Measurements from ENCODE around the gene CHST4. TPM values are rescaled to one million over a fixed set of nuclear protein-coding genes. Genes with fewer than 3 reads are reported as not detected.
"Not testable (repeated sequence)": the region's sequence is repeated elsewhere in the genome, so short reads cannot be mapped to it uniquely, and the experiment has no call there.

CHST4 gene
- total and polyA plus RNA-seq, 2 donors (not counting 3 experiments of a cell fraction or from before 2014, with no cell fraction given): not detected

DNA sequence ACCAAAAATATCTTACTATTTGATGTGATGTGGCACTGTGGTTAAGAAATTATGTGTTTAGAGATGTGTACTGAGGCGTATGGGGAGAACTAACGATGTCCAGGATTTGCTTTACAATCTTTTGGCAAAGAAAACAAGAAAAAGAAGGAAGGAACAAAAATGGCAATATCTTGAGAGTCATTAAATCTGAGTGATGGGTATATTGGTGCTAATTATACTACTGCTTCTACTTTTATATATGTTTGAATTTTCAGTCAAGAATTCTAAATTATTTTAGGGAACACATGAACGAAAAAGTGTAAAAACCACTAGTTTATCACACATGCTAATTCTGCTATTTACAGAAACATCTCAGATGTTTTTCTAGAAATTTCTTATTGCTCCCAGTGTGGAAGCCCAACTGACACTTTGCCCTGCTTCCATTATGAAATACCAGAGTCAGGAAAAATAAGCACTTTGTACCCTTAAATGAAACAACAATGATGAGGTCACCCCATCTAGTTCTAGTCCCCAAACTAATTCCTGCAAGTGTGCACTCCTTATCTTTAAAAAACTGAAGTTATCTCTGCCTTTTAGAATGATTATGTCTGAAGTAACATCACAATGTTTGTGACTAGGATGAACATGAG, 31.8 kb downstream of the CHST4 start:
- no peaks in the 10 kb centered on the region for H4K20me1 ChIP-seq (replicated peaks; ENCODE audit: control insufficient read depth, extremely low read depth, insufficient read depth, low read length)
- DNase-seq (ENCODE audit: low read depth, low spot score): no peak
- no peak overlapping the region for H3K27ac ChIP-seq (ENCODE audit: insufficient read depth, low read depth, low read length)
- peaks cover 0 to 2% of the 10 kb centered on the region in 2 experiments for H3K27me3 ChIP-seq (ENCODE audit: control insufficient read depth in 2 of 2, insufficient read depth in 2 of 2, low read length in 2 of 2)
- POLR2A ChIA-PET: no interaction called here
- H3K9me3 ChIP-seq (replicated peaks; ENCODE audit: control insufficient read depth, insufficient read depth, low read length): no peaks in the 10 kb centered on the region
- no peak for TF ChIP-seq EZH2 (IDR thresholded peaks at IDR 0.05; ENCODE audit: borderline replicate concordance, low read depth, low read length, severe bottlenecking)
- H3K4me3 ChIP-seq (replicated peaks in 1 of 3; ENCODE audit: insufficient read depth in 1 of 3, low read depth in 1 of 3, low read length in 3 of 3): no peak overlapping the region
- H3K4me2 ChIP-seq (ENCODE audit: insufficient read depth, low read length): no peak overlapping the region
- no peak overlapping the region for H3K9ac ChIP-seq (replicated peaks; ENCODE audit: extremely low read depth, insufficient read depth, low read length)
- CTCF ChIA-PET: interaction anchor here (1.1 kb wide), 1 partner anchor 52 kb away, joined by 3 read pairs; no protein-coding TSS in a partner anchor
- no peaks in the 10 kb centered on the region for H3K79me2 ChIP-seq (ENCODE audit: control insufficient read depth, insufficient read depth, low read length)
- dilution Hi-C loops (cut with MboI; ENCODE audit: extremely low pct_ligation_motif_present, low sequenced_read_pairs) (no loop called here), intact Hi-C loops (cut with micrococcal nuclease) (no loop called here)
- no peaks in the 10 kb centered on the region for H3K9me1 ChIP-seq (replicated peaks; ENCODE audit: control insufficient read depth, extremely low read depth, insufficient read depth, low read length)
- no peaks in the 10 kb centered on the region for H3K36me3 ChIP-seq (ENCODE audit: control insufficient read depth in 2 of 2, extremely low read depth in 1 of 2, insufficient read depth in 2 of 2, low read length in 2 of 2)
- H2AFZ ChIP-seq (ENCODE audit: low read depth, low read length): no peak overlapping the region
- H3K4me1 ChIP-seq (ENCODE audit: control insufficient read depth, extremely low read depth, insufficient read depth, low read length): no peaks in the 10 kb centered on the region
- BruUV-seq (replicated peaks): no TSS peak
- FAIRE-seq: no peak

GRCh38 chr16:71559855-71560254, 33.6 kb downstream of the CHST4 start:
- intact Hi-C loops (cut with micrococcal nuclease): no loop called here
- DNase-seq (ENCODE audit: low read depth, low spot score): no peak
- FAIRE-seq: no peak
- H3K79me2 ChIP-seq (ENCODE audit: control insufficient read depth, insufficient read depth, low read length): no peaks in the 10 kb centered on the region
- no peaks in the 10 kb centered on the region for H3K36me3 ChIP-seq (ENCODE audit: control insufficient read depth in 2 of 2, extremely low read depth in 1 of 2, insufficient read depth in 2 of 2, low read length in 2 of 2)
- no peaks in the 10 kb centered on the region for H3K4me1 ChIP-seq (ENCODE audit: control insufficient read depth, extremely low read depth, insufficient read depth, low read length)
- no peaks in the 10 kb centered on the region for H4K20me1 ChIP-seq (replicated peaks; ENCODE audit: control insufficient read depth, extremely low read depth, insufficient read depth, low read length)
- no peak overlapping the region for H3K4me3 ChIP-seq (replicated peaks in 1 of 3; ENCODE audit: insufficient read depth in 1 of 3, low read depth in 1 of 3, low read length in 3 of 3)
- H3K27ac ChIP-seq (ENCODE audit: insufficient read depth, low read depth, low read length): no peak overlapping the region
- no peak for TF ChIP-seq MAX (IDR thresholded peaks at IDR 0.05; ENCODE audit: insufficient read depth, insufficient read length)
- H3K9ac ChIP-seq (replicated peaks; ENCODE audit: extremely low read depth, insufficient read depth, low read length): no peak overlapping the region
- no peak overlapping the region for H2AFZ ChIP-seq (ENCODE audit: low read depth, low read length)
- H3K9me3 ChIP-seq (replicated peaks; ENCODE audit: control insufficient read depth, insufficient read depth, low read length): no peaks in the 10 kb centered on the region
- H3K9me1 ChIP-seq (replicated peaks; ENCODE audit: control insufficient read depth, extremely low read depth, insufficient read depth, low read length): no peaks in the 10 kb centered on the region
- ChIA-PET POLR2A (no interaction called here), CTCF (no interaction called here)
- H3K4me2 ChIP-seq (ENCODE audit: insufficient read depth, low read length): no peak overlapping the region
- H3K27me3 ChIP-seq (ENCODE audit: control insufficient read depth in 2 of 2, insufficient read depth in 2 of 2, low read length in 2 of 2): peaks cover 0 to 1% of the 10 kb centered on the region in 2 experiments
- dilution Hi-C loops (cut with MboI; ENCODE audit: extremely low pct_ligation_motif_present, low sequenced_read_pairs): no loop called here
- no TSS peak for BruUV-seq (replicated peaks)

GRCh38 chr16:71561886-71562285, 35.7 kb downstream of the CHST4 start:
- peaks cover 4 to 10% of the 10 kb centered on the region in 2 experiments for H3K27me3 ChIP-seq (ENCODE audit: control insufficient read depth in 2 of 2, insufficient read depth in 2 of 2, low read length in 2 of 2)
- H3K9ac ChIP-seq (replicated peaks; ENCODE audit: extremely low read depth, insufficient read depth, low read length); H3K36me3 ChIP-seq (ENCODE audit: control insufficient read depth in 2 of 2, extremely low read depth in 1 of 2, insufficient read depth in 2 of 2, low read length in 2 of 2); H3K9me1 ChIP-seq (replicated peaks; ENCODE audit: control insufficient read depth, extremely low read depth, insufficient read depth, low read length); H3K4me2 ChIP-seq (ENCODE audit: insufficient read depth, low read length); H3K9me3 ChIP-seq (replicated peaks; ENCODE audit: control insufficient read depth, insufficient read depth, low read length); H2AFZ ChIP-seq (ENCODE audit: low read depth, low read length); intact Hi-C loops (cut with micrococcal nuclease); H3K27ac ChIP-seq (ENCODE audit: insufficient read depth, low read depth, low read length); CTCF ChIA-PET; dilution Hi-C loops (cut with MboI; ENCODE audit: extremely low pct_ligation_motif_present, low sequenced_read_pairs); H4K20me1 ChIP-seq (replicated peaks; ENCODE audit: control insufficient read depth, extremely low read depth, insufficient read depth, low read length); BruUV-seq (replicated peaks); DNase-seq (ENCODE audit: low read depth, low spot score); FAIRE-seq; H3K79me2 ChIP-seq (ENCODE audit: control insufficient read depth, insufficient read depth, low read length); POLR2A ChIA-PET; H3K4me1 ChIP-seq (ENCODE audit: control insufficient read depth, extremely low read depth, insufficient read depth, low read length); H3K4me3 ChIP-seq (replicated peaks in 1 of 3; ENCODE audit: insufficient read depth in 1 of 3, low read depth in 1 of 3, low read length in 3 of 3): not testable (repeated sequence)
